ENCODE measurements around the gene JAG1.

JAG1 gene

DNA sequence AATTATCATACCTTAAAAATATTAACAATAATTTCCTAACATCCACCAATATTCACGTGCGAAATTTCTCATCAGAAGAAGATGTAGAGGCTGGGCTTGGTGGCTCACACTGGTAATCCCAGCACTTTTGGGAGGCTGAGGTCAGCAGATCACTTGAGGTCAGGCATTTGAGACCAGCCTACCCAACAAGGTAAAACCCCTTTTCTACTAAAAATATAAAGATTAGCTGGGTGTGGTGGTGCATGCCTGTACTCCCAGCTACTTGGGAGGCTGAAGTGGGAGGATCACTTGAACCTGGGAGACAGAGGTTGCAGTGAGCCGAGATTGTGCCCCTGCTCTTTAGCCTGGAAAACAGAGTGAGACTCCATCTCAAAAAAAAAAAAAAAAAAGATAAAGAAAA, 36.1 kb upstream of the JAG1 start:
- Histone ChIP-seq H3K36me3 (ENCODE audit: insufficient read depth, low read length) (no peaks in the 10 kb centered on the region), H2AFZ (ENCODE audit: low read depth, low read length) (no peak overlapping the region), H3K9me3 (ENCODE audit: low read length) (no peaks in the 10 kb centered on the region), H3K4me3 (ENCODE audit: low read length) (no peak overlapping the region), H3K27me3 (ENCODE audit: insufficient read depth, low read length) (no peaks in the 10 kb centered on the region), H3K4me1 (ENCODE audit: insufficient read depth, low read length) (peaks cover 42% of the 10 kb centered on the region)

DNA sequence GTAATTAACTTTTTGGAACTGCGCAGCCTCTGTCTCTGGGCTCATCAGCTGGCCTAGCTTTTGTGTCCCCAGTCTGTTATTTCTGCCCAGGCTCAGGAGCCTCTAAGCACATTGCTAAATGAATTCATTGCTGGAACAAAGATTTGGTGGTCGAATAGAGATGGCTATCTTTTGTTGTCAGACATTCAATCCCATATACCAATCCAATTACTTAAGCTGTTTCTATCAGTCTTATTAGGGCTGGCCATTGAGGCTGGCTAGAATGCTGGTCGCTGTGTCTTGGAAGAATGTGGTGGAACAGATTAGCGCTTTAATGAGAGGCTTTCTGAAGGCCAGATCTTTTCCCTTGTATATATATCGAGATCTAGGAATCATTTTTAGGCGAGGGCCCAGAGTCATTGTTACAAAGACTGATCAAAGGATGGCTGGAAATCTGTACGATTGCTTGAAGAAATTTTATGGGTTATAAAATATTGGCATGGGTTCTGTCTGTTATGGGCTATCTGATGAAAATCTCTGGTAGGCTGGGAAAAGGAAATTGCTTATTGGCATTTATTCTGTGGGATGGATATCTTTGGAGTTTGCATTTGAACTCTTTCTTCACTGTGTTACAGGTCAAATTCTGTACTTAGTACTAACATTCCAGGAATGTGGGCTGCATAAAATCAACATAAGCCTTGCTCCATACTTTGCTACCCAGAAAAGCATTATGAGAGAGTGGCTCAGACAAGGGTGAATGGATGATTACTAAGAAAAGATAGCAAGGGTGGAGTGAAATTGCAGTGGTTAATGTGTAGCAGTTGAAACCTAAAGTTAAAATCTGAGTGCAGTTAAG, 34.8 kb upstream of the JAG1 start:
- H2AFZ ChIP-seq (ENCODE audit: low read depth, low read length): no peak overlapping the region
- H3K36me3 ChIP-seq (ENCODE audit: insufficient read depth, low read length): no peaks in the 10 kb centered on the region
- H3K9me3 ChIP-seq (ENCODE audit: low read length): no peaks in the 10 kb centered on the region
- H3K4me3 ChIP-seq (ENCODE audit: low read length): no peak overlapping the region
- peaks cover 42% of the 10 kb centered on the region for H3K4me1 ChIP-seq (ENCODE audit: insufficient read depth, low read length)
- H3K27me3 ChIP-seq (ENCODE audit: insufficient read depth, low read length): no peaks in the 10 kb centered on the region

DNA sequence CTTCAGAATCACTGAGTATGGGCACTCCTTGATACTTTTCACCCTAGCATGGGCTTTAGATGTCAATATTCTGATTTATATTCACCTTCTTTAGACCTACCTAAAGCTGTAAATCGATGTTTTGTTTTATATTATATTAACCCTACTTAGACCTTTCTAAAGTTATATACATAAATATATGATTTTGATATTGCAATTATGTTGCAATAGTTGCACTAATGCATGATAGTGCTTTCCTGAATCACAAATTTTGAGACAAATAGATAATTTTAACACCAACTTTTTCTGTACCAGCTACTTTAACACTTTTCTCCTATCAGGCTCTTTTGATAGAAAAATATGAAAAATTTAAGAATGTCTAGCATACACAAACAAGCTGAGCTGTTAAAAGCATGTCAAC, 34.0 kb upstream of the JAG1 start:
- Histone ChIP-seq H3K36me3 (ENCODE audit: insufficient read depth, low read length) (no peaks in the 10 kb centered on the region), H3K27me3 (ENCODE audit: insufficient read depth, low read length) (no peaks in the 10 kb centered on the region), H2AFZ (ENCODE audit: low read depth, low read length) (no peak overlapping the region), H3K4me3 (ENCODE audit: low read length) (no peak overlapping the region), H3K4me1 (ENCODE audit: insufficient read depth, low read length) (peaks cover 34% of the 10 kb centered on the region), H3K9me3 (ENCODE audit: low read length) (no peaks in the 10 kb centered on the region)

DNA sequence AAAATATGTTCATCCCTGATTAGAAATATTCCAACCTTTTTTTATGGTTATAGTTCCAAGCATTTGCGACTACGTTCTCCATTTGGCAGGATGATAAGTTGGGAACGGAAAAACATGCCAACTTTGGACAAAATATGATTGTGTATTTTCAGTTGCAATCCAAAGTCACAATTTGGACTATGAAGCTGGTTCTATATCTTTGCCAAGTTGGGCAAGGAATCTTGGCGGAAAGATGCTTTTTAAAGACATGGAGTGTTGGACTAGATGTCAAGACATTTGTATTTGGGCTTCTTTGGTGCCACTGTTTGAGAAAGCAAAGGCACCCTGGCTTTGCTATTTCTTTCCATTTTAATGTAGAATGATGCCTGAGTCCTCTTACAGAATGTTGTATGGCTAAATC, 33.3 kb upstream of the JAG1 start:
- Histone ChIP-seq H3K4me3 (ENCODE audit: low read length) (no peak overlapping the region), H3K27me3 (ENCODE audit: insufficient read depth, low read length) (no peaks in the 10 kb centered on the region), H3K9me3 (ENCODE audit: low read length) (no peaks in the 10 kb centered on the region), H3K36me3 (ENCODE audit: insufficient read depth, low read length) (no peaks in the 10 kb centered on the region), H3K4me1 (ENCODE audit: insufficient read depth, low read length) (peaks cover 27% of the 10 kb centered on the region), H2AFZ (ENCODE audit: low read depth, low read length) (no peak overlapping the region)

DNA sequence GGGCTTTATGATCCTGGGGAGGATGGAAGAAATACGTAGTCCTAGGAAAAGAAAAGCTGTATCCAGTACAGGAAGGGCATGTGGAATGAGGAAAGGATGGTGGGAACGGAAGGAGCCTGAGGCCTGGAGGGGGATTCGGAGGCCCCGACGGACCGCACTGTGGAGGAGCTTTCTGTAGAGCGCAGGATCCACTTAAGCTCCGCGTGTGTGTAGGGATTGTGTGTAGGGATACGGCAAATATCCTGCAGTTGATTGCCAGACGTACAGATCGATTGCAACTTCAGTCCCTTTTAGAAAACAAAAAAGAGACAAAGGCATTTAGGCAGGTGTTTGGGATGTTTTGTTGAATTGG, 32.6 kb upstream of the JAG1 start:
- no peaks in the 10 kb centered on the region for H3K27me3 ChIP-seq (ENCODE audit: insufficient read depth, low read length)
- H2AFZ ChIP-seq (ENCODE audit: low read depth, low read length): no peak overlapping the region
- peaks cover 22% of the 10 kb centered on the region for H3K4me1 ChIP-seq (ENCODE audit: insufficient read depth, low read length)

DNA sequence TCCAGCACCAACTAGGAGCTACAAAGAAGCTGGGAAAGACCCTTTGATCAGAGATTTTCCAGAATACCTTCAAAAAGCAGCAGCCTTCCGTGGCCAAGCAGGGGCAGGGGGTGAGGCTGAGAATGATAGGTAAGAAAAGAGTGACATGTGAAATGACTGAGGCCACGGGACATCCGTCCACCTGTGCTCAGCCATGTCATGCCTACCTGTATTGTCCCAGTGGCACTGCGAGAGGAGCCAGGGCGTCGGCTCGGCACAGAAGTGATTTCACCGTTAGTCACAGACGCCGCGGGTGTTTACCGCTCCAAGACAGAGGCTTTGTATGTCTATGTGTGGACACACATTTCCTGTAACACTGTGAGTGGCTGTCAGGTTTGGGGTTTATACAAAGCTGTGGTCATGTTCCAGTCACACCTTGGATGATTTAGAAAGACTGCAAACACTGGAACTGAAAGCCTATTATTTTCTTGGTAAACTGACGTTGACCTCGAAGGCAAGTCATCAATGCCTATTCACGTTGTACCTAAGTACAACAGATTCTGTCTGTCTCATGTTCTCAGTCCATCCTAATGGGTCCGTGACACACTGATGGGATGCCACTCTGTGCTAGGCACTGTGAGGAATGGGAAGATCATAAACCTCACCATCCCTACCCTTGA, 32.1 kb upstream of the JAG1 start:
- no peaks in the 10 kb centered on the region for H3K36me3 ChIP-seq (ENCODE audit: insufficient read depth, low read length)
- no peaks in the 10 kb centered on the region for H3K9me3 ChIP-seq (ENCODE audit: low read length)
- peaks cover 16% of the 10 kb centered on the region for H3K4me1 ChIP-seq (ENCODE audit: insufficient read depth, low read length)
- no peak overlapping the region for H3K4me3 ChIP-seq (ENCODE audit: low read length)
- H2AFZ ChIP-seq (ENCODE audit: low read depth, low read length): no peak overlapping the region
- no peaks in the 10 kb centered on the region for H3K27me3 ChIP-seq (ENCODE audit: insufficient read depth, low read length)

More for the DNA sequence above, 32.6 kb upstream of the JAG1 start:
- H3K4me3 ChIP-seq (ENCODE audit: low read length): no peak overlapping the region
- H3K9me3 ChIP-seq (ENCODE audit: low read length): no peaks in the 10 kb centered on the region
- H3K36me3 ChIP-seq (ENCODE audit: insufficient read depth, low read length): no peaks in the 10 kb centered on the region

DNA sequence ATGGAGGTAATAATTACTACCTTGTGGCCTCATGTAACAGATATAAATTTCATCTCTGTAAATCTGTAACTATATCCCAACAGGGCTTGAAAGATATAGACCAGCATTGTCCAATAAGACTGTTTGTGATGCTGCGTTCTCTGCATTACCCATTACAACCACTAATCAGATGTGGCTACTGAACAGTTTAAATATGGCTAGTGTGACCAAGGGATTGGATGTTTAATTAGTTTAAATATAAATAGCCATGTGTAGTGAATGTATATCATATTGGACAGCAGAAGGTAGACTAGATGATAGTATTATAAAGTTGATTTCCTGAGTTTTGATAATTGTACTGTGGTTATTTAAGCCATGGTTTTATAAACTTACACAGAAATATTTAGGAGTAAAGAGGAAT, 27.8 kb upstream of the JAG1 start:
- no peaks in the 10 kb centered on the region for H3K27me3 ChIP-seq (ENCODE audit: insufficient read depth, low read length)
- no peaks in the 10 kb centered on the region for H3K4me1 ChIP-seq (ENCODE audit: insufficient read depth, low read length)
- no peak overlapping the region for H3K4me3 ChIP-seq (ENCODE audit: low read length)
- H2AFZ ChIP-seq (ENCODE audit: low read depth, low read length): no peak overlapping the region
- H3K9me3 ChIP-seq (ENCODE audit: low read length): no peaks in the 10 kb centered on the region
- no peaks in the 10 kb centered on the region for H3K36me3 ChIP-seq (ENCODE audit: insufficient read depth, low read length)

DNA sequence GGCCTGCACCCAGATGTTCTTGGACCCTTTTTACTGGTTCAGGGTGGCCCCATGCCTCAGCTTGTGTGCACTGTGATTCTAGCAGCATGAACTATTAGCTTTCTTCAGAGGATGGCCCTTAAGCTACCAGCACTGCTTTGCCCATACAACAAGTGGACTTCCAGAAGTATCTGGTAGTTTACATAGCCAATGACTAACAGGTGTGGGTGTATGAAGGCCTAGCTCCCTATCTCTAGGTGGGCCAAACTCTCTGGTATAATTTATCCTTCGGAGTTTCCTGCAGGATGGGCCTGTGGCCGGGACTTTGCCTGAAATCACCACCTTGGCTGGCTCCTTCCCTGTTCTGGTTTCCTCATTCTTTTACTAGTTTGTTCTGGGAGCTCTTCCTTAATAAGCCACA, 26.1 kb upstream of the JAG1 start:
- no peaks in the 10 kb centered on the region for H3K27me3 ChIP-seq (ENCODE audit: insufficient read depth, low read length)
- no peaks in the 10 kb centered on the region for H3K4me1 ChIP-seq (ENCODE audit: insufficient read depth, low read length)
- no peak overlapping the region for H3K4me3 ChIP-seq (ENCODE audit: low read length)
- H3K36me3 ChIP-seq (ENCODE audit: insufficient read depth, low read length): no peaks in the 10 kb centered on the region
- H2AFZ ChIP-seq (ENCODE audit: low read depth, low read length): no peak overlapping the region
- H3K9me3 ChIP-seq (ENCODE audit: low read length): no peaks in the 10 kb centered on the region

DNA sequence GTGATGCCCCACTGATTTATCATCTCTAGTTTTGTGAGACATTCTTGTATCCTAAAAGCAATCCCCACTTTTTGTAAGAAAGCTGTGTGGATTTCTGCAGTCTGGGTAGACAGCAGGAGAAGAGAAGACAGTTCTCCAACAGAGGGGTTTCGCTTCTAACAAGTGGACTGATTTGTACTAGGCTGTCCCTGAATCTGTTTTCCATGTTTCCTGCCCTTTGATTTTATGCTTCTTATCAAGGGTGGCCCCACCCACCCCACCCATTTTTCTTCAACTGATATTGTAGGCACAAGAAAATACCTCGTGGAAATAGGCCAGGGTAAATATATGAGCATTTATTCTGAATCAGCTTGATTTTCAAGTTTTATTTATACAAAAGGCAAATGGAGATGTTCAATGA, 25.7 kb upstream of the JAG1 start:
- Histone ChIP-seq H2AFZ (ENCODE audit: low read depth, low read length) (no peak overlapping the region), H3K36me3 (ENCODE audit: insufficient read depth, low read length) (no peaks in the 10 kb centered on the region), H3K27me3 (ENCODE audit: insufficient read depth, low read length) (no peaks in the 10 kb centered on the region), H3K9me3 (ENCODE audit: low read length) (no peaks in the 10 kb centered on the region), H3K4me1 (ENCODE audit: insufficient read depth, low read length) (no peaks in the 10 kb centered on the region), H3K4me3 (ENCODE audit: low read length) (no peak overlapping the region)

DNA sequence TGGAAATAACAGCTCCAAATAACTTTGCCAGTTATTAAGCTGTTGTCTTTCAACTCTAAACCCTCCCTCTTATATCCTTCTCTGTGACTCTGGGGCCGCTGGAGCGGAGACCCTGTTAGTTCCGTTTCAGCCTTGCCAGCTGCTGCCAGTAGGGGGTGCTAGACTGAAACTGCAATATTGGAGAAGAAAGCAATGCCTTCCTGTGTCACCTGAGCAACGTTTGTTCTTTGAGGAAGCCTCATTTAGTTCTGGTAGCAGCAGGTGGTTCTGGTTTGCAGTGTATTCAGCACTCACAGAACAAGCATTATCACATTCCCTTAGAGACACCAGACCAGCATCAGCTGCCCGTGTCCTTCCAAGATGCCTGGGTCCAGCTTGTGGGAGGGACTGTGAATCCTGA, 22.9 kb upstream of the JAG1 start:
- Histone ChIP-seq H3K9me3 (ENCODE audit: low read length) (no peaks in the 10 kb centered on the region), H3K36me3 (ENCODE audit: insufficient read depth, low read length) (no peaks in the 10 kb centered on the region), H3K27me3 (ENCODE audit: insufficient read depth, low read length) (no peaks in the 10 kb centered on the region), H2AFZ (ENCODE audit: low read depth, low read length) (no peak overlapping the region), H3K4me3 (ENCODE audit: low read length) (no peak overlapping the region), H3K4me1 (ENCODE audit: insufficient read depth, low read length) (no peaks in the 10 kb centered on the region)

DNA sequence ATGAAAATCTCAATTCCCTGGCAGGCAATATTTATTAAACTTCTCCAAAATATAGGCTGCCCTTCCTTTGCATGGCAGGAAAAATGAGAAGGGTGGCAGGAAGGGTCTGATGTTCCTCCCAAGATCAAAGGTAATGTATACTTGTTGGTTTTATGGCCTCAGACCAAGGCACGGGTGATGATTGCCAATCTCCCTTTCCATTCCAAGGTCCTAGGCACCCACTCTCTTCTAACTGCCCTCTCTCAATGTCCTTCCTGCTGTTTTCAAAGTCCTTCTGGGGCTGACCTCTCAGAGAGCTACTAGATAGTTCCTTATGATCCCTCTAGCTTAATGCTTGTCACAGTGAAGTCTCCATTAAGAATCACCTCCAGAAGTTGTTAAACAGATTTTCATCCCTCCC, 15.6 kb upstream of the JAG1 start:
- H3K4me1 ChIP-seq (ENCODE audit: insufficient read depth, low read length): no peaks in the 10 kb centered on the region
- no peaks in the 10 kb centered on the region for H3K27me3 ChIP-seq (ENCODE audit: insufficient read depth, low read length)
- H2AFZ ChIP-seq (ENCODE audit: low read depth, low read length): no peak overlapping the region
- H3K4me3 ChIP-seq (ENCODE audit: low read length): no peak overlapping the region
- H3K36me3 ChIP-seq (ENCODE audit: insufficient read depth, low read length): no peaks in the 10 kb centered on the region
- no peaks in the 10 kb centered on the region for H3K9me3 ChIP-seq (ENCODE audit: low read length)

DNA sequence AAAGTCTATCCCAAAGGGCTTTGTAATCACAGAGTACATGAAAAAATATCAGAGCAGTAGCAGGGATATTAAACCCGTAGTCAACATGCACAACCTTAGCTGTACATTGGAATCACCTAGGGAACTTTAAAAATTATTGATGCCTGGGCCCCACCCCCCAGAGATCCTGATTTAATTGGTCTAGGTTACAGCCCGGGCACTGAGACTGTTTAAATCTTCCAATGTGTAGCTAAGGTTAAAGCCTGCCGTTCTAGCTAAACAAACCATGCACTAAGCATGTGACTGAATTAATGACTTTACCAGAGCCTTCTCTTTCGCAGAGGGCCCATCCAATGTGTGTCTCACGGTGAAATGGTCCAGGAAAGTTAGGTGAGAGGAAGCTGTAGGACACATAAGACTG, 14.1 kb upstream of the JAG1 start:
- Histone ChIP-seq H3K4me1 (ENCODE audit: insufficient read depth, low read length) (no peaks in the 10 kb centered on the region), H3K36me3 (ENCODE audit: insufficient read depth, low read length) (no peaks in the 10 kb centered on the region), H2AFZ (ENCODE audit: low read depth, low read length) (no peak overlapping the region), H3K4me3 (ENCODE audit: low read length) (no peak overlapping the region), H3K27me3 (ENCODE audit: insufficient read depth, low read length) (no peaks in the 10 kb centered on the region), H3K9me3 (ENCODE audit: low read length) (no peaks in the 10 kb centered on the region)

DNA sequence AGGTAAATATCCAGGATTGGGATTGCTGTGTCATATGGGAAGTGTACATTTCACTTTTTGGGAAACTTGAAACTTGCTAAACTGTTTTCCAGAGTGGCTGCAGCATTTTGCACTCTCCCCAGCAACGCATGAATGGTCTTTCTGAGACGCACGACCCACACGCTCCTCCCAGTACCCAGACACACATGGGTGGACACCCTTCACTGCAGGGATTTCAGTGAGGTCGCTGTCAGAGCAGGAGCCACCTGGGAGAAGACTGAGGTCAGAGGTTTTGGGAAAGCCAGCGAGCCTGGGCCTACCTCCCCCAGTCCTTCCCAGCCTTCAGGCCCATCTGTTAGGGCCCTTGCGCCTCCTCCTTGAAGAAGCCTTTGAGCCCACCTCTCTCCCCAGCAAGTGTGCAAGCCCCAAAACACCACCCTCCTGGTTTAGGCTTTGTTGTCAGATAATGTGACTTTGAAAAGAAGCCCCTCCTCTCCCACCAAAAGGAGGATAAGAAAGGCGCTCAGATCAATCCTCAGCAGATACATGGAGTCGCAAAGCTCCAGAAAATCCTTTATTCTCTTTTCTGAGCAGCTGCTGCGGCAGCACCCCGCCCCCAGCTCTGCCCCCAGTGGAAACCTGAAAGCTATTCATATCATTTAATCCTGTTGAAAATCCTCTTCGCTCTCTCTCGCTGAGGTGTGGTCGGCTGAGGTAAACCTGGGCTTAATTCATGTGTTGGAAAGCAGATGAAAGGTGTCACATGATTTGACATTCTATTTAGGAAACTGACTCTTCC, 12.7 kb upstream of the JAG1 start:
- Histone ChIP-seq H3K4me3 (ENCODE audit: low read length) (no peak overlapping the region), H3K36me3 (ENCODE audit: insufficient read depth, low read length) (no peaks in the 10 kb centered on the region), H3K4me1 (ENCODE audit: insufficient read depth, low read length) (no peaks in the 10 kb centered on the region), H3K27me3 (ENCODE audit: insufficient read depth, low read length) (no peaks in the 10 kb centered on the region), H3K9me3 (ENCODE audit: low read length) (no peaks in the 10 kb centered on the region), H2AFZ (ENCODE audit: low read depth, low read length) (no peak overlapping the region)

All from neuron (in vitro differentiated cells).